Gastroesophageal sphincter (tissue), 4 donors: Measurements from ENCODE around the gene SEC31B. TPM values are rescaled to one million over a fixed set of nuclear protein-coding genes. Genes with fewer than 3 reads are reported as not detected.

Experiments used
- ATAC-seq: fragments of 150-250 bp; one replicate; pipeline ENCODE4 v1.9.1; 2016; ENCODE audit warnings: mild to moderate bottlenecking, moderate library complexity
- H3K27ac ChIP-seq, 4 donors: fragments of 200-600 bp; sonication (generic) in 3 of 4; 1 replicate in 3 of 4; 2 replicates in 1 of 4; pipeline ENCODE4 v1.5.1; 2016 to 2019
- H3K27me3 ChIP-seq: fragments of 200-600 bp; sonication (generic); one replicate; pipeline ENCODE4 v1.5.1; 2019
- H3K36me3 ChIP-seq, 2 donors: fragments of 200-600 bp; sonication (generic); one replicate each; pipeline ENCODE4 v1.5.1; 2019; ENCODE audit warnings: control low read depth in 1 of 2
- H3K4me1 ChIP-seq, 3 donors: fragments of 200-600 bp; sonication (generic); 1 replicate in 2 of 3; 2 replicates in 1 of 3; pipeline ENCODE4 v1.5.1; 2016 to 2019; ENCODE audit warnings: control low read depth in 2 of 3
- H3K4me3 ChIP-seq, 2 donors: fragments of 200-600 bp; sonication (generic); one replicate each; pipeline ENCODE4 v1.5.1; 2019; ENCODE audit warnings: mild to moderate bottlenecking in 1 of 2, moderate library complexity in 1 of 2
- H3K9me3 ChIP-seq, 3 donors: fragments of 200-600 bp; sonication (generic); one replicate each; pipeline ENCODE4 v1.5.1; 2017 to 2019; ENCODE audit warnings: control low read depth in 2 of 3
- CTCF ChIP-seq, 4 experiments: fragments of 200-600 bp in 2 of 4; fragments of 450-650 bp in 2 of 4; sonication (generic) in 1 of 4; IDR thresholded peaks; one replicate each; pipeline ENCODE4 v1.5.1; 2017 to 2019; ENCODE audit warnings: antibody characterized with exemption in 4 of 4, mild to moderate bottlenecking in 2 of 4, moderate library complexity in 2 of 4
- EP300 ChIP-seq: sonication (generic); formaldehyde crosslinking; IDR thresholded peaks from one replicate; pipeline ENCODE4 v1.6.1; 2017; ENCODE audit warnings: antibody characterized with exemption, mild to moderate bottlenecking
- POLR2A ChIP-seq, 2 donors: fragments of 450-650 bp; IDR thresholded peaks; one replicate each; pipeline ENCODE4 v1.6.1; 2017; ENCODE audit warnings: antibody characterized with exemption in 2 of 2, mild to moderate bottlenecking in 2 of 2, moderate library complexity in 1 of 2
- POLR2AphosphoS5 ChIP-seq: sonication (generic); formaldehyde crosslinking; IDR thresholded peaks from one replicate; pipeline ENCODE4 v1.6.1; 2017; ENCODE audit warnings: antibody characterized with exemption
- WGBS, 2 donors: methylation state at CpG; one replicate each; pipeline ENCODE4 v1.1.5; 2018; ENCODE audit warnings: low coverage in 1 of 2; 5-methylcytosine and 5-hydroxymethylcytosine counted together
- total RNA-seq, 4 donors: library from RNA; depleted of rRNA; stranded (reverse); fragments of >200 nt; gene quantifications; one replicate each; pipeline ENCODE4 v1.1.0, GENCODE V29; 2016

The SEC31B gene
- total RNA-seq, 4 donors from 2014 or later: 1.1 to 10.7 (median 6.3) TPM

DNA sequence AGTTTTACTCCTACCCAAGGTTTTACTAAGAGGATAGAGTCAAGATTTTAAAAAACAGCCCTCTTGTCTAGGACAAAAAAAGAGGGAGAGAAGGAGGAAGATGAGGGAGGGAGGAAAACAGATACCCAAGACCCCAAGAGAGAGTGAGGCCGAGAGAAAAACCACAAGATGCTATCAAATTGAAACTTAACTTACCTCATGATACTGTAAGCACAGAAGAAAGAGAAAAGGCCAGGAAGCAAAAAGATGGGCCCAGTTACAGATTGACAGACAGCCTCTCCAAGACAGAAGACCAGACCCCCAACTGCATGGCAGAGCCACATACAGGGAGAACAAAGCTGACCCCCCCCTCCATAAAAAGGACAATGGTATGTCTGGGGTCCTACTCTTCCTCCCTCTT is 11.4 kb downstream of the SEC31B start:
- Histone ChIP-seq H3K27me3 (no peaks in the 10 kb centered on the region), H3K36me3 (peaks cover 0 to 97% of the 10 kb centered on the region in 2 donors), H3K27ac (no peak overlapping the region), H3K9me3 (no peaks in the 10 kb centered on the region), H3K4me3 (no peak overlapping the region), H3K4me1 (no peaks in the 10 kb centered on the region)
- no peak for ATAC-seq
- TF ChIP-seq POLR2AphosphoS5 (no peak), CTCF (IDR thresholded peaks at IDR 0.05) (no peak), POLR2A (IDR thresholded peaks at IDR 0.05) (no peak), EP300 (no peak)
- WGBS, 2 donors: 60 to 82% methylated on average over 1 of the region's 1 CpG

DNA sequence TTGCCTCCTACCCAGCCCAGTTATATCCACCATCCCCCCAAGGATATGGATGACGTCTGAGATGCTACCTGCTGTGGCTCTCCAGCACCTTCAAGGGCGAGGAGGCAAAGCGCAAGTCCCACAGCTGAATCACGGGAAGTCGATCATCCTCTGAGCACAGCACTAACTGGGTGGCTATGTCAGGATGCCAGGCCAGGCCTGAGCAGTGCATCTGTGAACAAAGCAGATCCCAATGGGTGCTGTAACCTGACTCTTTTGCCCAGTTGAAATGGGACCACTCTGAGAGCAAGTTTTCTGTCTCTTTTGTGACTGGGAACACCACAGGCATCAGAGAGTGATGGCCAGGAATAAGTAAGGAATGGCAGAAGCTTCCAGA is 12.3 kb downstream of the SEC31B start:
- Histone ChIP-seq H3K27me3 (no peaks in the 10 kb centered on the region), H3K36me3 (peaks cover 0 to 97% of the 10 kb centered on the region in 2 donors), H3K4me3 (no peak overlapping the region), H3K9me3 (no peaks in the 10 kb centered on the region), H3K27ac (no peak overlapping the region), H3K4me1 (no peaks in the 10 kb centered on the region)
- TF ChIP-seq POLR2AphosphoS5 (no peak), POLR2A (IDR thresholded peaks at IDR 0.05) (no peak), EP300 (no peak), CTCF (IDR thresholded peaks at IDR 0.05) (no peak)
- WGBS, 2 donors: 87 to 91% methylated on average over 4 to 5 of the region's 5 CpGs
- no peak for ATAC-seq

GRCh38 chr10:100506596-100507356 is 12.9 kb downstream of the SEC31B start:
- Histone ChIP-seq H3K27ac (no peak overlapping the region), H3K27me3 (no peaks in the 10 kb centered on the region), H3K4me3 (no peak overlapping the region), H3K9me3 (no peaks in the 10 kb centered on the region), H3K4me1 (no peaks in the 10 kb centered on the region), H3K36me3 (peaks cover 0 to 97% of the 10 kb centered on the region in 2 donors)
- 80 to 87% methylated on average over 1 to 3 of the region's 5 CpGs for WGBS, 2 donors
- no peak for TF ChIP-seq CTCF (IDR thresholded peaks at IDR 0.05)
- no peak for TF ChIP-seq EP300
- TF ChIP-seq POLR2A (IDR thresholded peaks at IDR 0.05): no peak
- no peak for TF ChIP-seq POLR2AphosphoS5
- no peak for ATAC-seq

DNA sequence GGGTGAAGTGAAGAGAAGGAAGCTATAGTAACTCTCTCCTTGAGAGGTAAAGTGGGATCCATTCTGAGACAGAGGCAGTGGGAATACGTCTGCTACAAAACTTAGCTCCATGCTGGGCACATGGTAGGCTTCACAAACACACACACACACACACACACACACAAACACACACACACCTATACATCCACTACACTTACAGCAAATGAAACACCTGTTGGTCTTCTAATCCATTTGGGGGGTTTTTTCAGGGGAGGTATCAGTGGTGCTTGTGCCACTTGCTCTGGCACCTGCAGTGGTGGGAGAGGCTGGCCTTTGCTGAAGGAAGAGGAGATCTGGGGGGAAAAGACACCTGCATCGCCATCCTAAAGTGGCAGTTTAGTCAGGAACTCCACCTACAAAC is 14.5 kb downstream of the SEC31B start:
- Histone ChIP-seq H3K27me3 (no peaks in the 10 kb centered on the region), H3K36me3 (peaks cover 0 to 97% of the 10 kb centered on the region in 2 donors), H3K4me1 (no peaks in the 10 kb centered on the region), H3K27ac (no peak overlapping the region), H3K4me3 (no peak overlapping the region), H3K9me3 (no peaks in the 10 kb centered on the region)
- WGBS, 2 donors: 100% methylated on average over 1 of the region's 2 CpGs; no CpG with 5 or more reads in 1 of the 2 donors
- ATAC-seq: no peak
- TF ChIP-seq POLR2AphosphoS5: no peak
- TF ChIP-seq POLR2A (IDR thresholded peaks at IDR 0.05): no peak
- TF ChIP-seq EP300: no peak
- TF ChIP-seq CTCF (IDR thresholded peaks at IDR 0.05): no peak

- Histone ChIP-seq H3K4me3 (no peak overlapping the region), H3K36me3 (peaks cover 0 to 100% of the 10 kb centered on the region in 2 donors), H3K4me1 (no peaks in the 10 kb centered on the region), H3K9me3 (no peaks in the 10 kb centered on the region), H3K27ac (no peak overlapping the region), H3K27me3 (no peaks in the 10 kb centered on the region)
- no peak for TF ChIP-seq CTCF (IDR thresholded peaks at IDR 0.05)
- TF ChIP-seq EP300: no peak
- TF ChIP-seq POLR2A (IDR thresholded peaks at IDR 0.05): no peak
- TF ChIP-seq POLR2AphosphoS5: no peak
- 69 to 76% methylated on average over 5 of the region's 5 CpGs for WGBS, 2 donors
- ATAC-seq: no peak
Measured at GRCh38 chr10:100504096-100504495, 15.6 kb downstream of the SEC31B start.
